ENCODE results near the gene TOPAZ1.

Gene TOPAZ1

GRCh38 chr3:44241706-44242105 lies at the start of gene TOPAZ1:
TOPAZ1 (plus strand) TSS chr3:44241886; CDS start chr3:44242054, 168 bp downstream.
- DNase-seq (ENCODE audit: low read depth in 2 of 2): no peak

- peak; percentile 19 to 31 for DNase-seq (ENCODE audit: low read depth in 2 of 2)
Observed at GRCh38 chr3:44198284-44199269, 43.1 kb upstream of the TOPAZ1 start.

DNA sequence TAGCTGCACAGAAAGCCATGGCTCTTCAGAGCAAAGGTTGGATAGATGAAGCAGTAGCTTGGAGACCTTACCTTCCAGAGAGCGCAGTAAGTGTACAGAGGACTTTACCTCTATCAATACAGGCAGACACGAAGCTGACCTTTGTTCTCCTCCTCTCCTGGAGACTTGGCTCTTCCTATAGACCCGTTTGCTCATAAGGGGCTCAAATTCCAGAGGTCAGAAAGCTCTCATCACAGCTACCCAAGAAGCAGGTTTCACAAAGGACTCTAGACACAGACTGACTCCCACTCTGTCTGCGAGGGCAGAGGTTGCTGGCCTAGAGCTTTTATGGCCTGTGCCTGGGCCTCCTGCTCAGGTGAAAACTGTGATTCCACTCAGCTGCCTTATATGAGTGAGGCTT lies 35.4 kb upstream of the TOPAZ1 start:
- no peak for DNase-seq (ENCODE audit: low read depth in 2 of 2)

- DNase-seq (ENCODE audit: low read depth in 2 of 2): no peak
Observed at GRCh38 chr3:44206862-44207652, 34.6 kb upstream of the TOPAZ1 start.

DNA sequence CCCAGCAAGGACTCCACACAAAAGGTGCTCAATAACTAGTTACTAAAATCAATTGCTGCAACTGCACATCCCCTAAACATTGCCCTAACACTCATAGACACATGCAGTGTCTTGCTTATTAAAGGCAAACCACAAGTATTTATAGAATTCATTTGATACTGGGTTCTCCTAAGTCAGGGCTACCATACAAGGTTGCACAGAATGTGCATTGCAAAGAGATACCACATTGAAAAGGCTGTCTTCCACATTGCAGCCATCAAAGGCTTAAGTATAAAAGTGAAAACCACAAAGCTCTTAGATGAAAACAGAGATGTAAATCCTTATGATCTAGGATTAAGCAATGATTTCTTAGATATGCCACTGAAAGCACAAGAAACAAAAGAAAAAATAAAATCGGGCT lies 33.6 kb upstream of the TOPAZ1 start:
- DNase-seq (ENCODE audit: low read depth in 2 of 2): no peak

- DNase-seq (ENCODE audit: low read depth in 2 of 2): no peak
Observed at GRCh38 chr3:44208568-44208967, 33.1 kb upstream of the TOPAZ1 start.

GRCh38 chr3:44210967-44211366 lies 30.7 kb upstream of the TOPAZ1 start:
- no peak for DNase-seq (ENCODE audit: low read depth in 2 of 2)

DNA sequence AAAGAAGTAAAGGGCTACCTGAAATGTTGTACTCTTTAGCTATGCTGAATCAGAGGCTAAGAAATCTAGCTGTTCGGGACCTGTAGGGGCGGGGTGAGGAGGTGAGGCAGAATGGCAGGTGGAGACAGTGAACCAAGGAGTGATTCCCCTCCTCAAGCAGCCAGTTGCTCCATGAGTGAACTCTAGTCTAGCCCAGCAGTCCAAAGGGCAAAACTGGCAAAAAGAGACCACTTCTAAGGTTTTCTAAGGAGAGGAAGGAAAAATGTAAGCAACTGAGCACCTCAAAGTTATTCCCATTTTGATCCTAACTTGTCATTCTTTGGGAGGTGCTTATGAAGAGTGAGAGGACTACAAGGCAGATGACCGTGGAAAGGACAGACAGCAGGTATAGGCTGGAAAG lies 19.3 kb upstream of the TOPAZ1 start:
- no peak for DNase-seq (ENCODE audit: low read depth in 2 of 2)

- DNase-seq (ENCODE audit: low read depth in 2 of 2): no peak
Observed at GRCh38 chr3:44223299-44223698, 18.4 kb upstream of the TOPAZ1 start.

DNA sequence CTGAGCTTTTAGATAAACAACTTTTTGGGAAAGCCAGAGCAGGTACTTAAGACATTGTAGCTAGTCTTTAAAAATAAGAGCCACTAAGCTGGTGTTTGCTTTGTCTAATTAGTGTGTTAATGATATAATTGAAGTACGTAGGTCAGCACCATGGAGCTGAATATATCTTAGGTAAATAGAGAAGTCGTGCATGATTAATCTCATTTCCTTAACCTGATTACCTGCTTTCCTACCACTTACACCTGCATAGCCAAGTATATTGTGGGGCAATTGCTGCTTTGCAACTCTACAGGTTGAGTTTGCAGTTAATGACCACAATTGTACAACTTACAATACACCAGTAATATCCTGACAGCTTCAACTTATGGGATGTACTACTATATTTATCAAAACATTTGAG lies 17.6 kb upstream of the TOPAZ1 start:
- no peak for DNase-seq (ENCODE audit: low read depth in 2 of 2)

DNA sequence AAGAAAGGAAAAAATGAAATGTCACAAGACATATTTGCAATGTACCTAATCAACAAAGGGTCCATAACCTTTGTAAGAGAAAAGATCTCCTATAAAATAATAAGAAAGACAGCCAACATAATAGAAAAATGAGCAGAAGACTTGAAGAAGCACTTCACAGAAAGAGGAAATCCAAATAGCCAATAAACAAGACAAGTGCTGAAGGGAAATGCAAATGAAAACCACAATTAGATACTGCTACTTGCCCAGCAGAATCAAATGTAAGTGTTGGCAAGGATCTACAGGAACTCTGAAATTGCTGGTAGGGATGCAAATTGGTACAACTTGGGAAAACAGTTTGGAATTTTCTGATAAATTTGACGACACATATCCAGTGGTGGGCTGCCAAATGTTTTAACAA lies 15.1 kb upstream of the TOPAZ1 start:
- DNase-seq (ENCODE audit: low read depth in 2 of 2): no peak

GRCh38 chr3:44227632-44228031 lies 14.1 kb upstream of the TOPAZ1 start:
- DNase-seq (ENCODE audit: low read depth in 2 of 2): no peak

DNA sequence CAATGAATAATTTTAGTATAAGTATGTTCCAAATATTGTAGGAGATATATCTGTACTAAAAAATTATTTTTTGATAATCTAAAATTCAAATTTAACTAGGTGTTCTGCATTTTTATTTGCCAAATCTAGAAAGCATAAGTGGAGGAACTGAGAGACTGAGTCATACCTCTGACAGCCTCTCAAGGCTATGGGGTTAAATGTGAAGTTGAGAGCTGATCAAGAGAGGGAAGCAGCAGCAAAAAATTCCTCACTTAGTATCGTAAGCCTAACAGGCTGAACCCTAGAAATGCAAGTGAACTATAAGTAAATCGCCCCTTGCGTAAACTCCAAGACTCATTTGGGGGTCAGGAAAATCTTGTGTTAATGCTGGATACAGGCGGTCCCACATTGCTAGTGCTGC lies 12.8 kb upstream of the TOPAZ1 start:
- DNase-seq (ENCODE audit: low read depth in 2 of 2): no peak

- DNase-seq (ENCODE audit: low read depth in 2 of 2): no peak
Observed at GRCh38 chr3:44232407-44232806, 9.3 kb upstream of the TOPAZ1 start.

DNA sequence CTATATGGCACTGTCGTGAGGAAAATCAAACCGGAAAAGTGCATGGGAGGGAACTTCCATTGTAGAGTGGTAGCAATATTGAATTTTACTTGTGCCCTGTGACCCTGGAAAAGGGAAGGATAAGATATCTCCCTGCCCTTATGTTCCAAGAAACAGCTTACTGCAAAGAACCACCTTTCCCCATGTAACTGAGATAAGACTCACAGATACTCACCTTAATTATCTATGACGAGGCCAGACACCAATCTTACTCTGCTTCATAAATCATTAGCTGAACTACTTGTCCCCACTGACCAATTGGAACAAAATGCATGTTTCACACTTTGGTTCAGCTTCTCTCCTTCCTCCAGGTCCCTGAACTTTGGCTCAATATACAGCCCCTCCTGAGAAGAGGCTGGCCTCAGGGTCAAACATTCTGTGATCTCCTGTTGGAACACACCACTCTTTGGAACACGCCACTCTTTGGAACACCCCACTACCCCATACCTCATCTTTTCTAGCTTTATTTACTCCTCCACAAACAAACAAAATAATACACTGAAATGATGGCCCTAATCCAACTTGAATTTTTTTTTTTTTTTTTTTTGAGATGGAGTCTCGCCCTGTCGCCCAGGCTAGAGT lies 6.9 kb upstream of the TOPAZ1 start:
- DNase-seq (ENCODE audit: low read depth in 2 of 2): no peak

DNA sequence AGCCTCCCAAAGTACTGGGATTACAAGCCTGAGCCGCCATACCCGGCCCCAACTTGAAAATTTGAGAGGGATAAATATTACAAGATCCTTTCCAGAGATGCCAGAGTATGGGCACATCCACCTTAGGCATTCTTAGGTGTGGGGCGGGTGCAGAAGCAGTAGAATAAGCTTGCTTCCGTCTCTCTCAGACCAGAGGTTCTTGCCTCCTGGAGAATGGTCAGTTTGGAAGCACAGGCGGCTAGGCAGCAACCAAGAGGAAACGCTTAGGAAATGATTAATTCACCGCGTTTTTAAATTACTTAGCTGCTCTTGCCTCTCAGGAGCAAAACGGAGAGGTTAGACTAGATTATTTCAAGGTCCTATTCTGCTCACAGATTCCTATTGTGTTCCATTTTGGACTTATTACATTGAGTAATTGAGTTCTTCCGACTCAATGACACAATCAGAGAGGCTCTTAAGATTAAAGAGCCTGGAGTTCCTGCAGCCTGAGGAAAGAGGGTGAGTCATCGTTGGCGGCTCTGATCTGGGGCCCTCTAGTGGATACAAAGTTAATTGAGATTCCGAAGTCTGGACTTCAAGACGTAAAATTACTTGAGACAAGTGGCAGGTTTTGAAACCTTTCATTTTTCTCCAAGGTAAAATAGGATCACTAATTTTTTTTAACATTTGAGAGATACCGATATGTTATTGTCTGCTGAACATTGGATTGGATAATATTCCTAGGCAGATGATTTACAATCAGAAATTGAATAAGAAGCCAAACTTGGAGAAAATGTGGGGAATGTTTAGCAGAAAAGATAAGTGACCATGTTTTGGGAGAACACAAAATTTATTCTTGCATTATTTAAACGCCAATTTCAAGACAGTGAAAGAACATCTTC lies 5.8 kb upstream of the TOPAZ1 start:
- DNase-seq (ENCODE audit: low read depth in 2 of 2): peak; percentile 9 to 32

- no peak for DNase-seq (ENCODE audit: low read depth in 2 of 2)
Observed at GRCh38 chr3:44236485-44236908, 5.2 kb upstream of the TOPAZ1 start.

- no peak for DNase-seq (ENCODE audit: low read depth in 2 of 2)
Observed at GRCh38 chr3:44237161-44237560, 4.5 kb upstream of the TOPAZ1 start.

DNA sequence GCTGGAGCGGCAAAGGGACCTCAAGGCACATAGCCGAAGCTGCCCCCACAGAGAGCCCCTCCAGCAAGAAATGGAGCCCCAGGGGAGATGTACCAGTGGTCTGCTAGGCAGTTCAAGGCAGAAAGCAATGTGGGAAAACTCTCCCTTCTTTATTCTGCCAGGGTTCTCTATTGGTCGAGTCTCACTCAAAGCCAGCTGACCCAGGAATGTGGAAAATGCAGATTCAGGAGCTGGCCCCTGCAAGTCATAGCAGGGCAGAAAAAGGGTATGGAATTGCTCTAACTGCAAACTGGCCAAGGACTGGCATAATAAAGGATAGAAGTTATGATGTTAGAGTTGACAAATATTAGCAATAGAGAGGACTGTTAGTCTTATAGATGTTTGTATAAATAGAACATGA lies 4.0 kb upstream of the TOPAZ1 start:
- DNase-seq (ENCODE audit: low read depth in 2 of 2): no peak

- DNase-seq (ENCODE audit: low read depth in 2 of 2): no peak
Observed at GRCh38 chr3:44238889-44239288, 2.8 kb upstream of the TOPAZ1 start.

DNA sequence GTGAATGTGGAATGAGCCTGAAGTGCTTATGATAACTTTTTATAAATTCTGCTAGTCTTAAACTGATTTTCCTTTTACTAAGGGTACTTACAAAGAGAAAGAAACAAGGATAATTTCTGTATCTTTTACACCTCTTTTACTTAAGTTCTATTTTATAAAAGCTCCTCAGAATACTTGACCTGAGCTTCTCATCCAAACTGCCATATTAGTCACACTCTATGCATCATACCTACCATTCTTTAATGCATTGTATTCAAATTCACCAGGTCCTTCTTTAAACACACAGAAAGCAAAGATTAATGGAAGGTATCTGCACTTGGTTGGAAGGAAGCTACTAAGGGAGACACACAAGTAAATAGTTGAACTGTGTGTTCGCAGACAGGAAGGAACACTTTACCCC lies 1.6 kb upstream of the TOPAZ1 start:
- DNase-seq (ENCODE audit: low read depth in 2 of 2): no peak
